NCI-H524 treated with DMSO at 0.1 percent for 48 hours (cell line): ENCODE measurements around the gene SH3BGRL.
"Not testable (repeated sequence)": the region's sequence is repeated elsewhere in the genome, so short reads cannot be mapped to it uniquely, and the experiment has no call there.

ENCODE experiments used
- DNase-seq: peaks from one replicate; lab custom pipeline; 2025; lab: John Stamatoyannopoulos, UW

The SH3BGRL gene

DNA sequence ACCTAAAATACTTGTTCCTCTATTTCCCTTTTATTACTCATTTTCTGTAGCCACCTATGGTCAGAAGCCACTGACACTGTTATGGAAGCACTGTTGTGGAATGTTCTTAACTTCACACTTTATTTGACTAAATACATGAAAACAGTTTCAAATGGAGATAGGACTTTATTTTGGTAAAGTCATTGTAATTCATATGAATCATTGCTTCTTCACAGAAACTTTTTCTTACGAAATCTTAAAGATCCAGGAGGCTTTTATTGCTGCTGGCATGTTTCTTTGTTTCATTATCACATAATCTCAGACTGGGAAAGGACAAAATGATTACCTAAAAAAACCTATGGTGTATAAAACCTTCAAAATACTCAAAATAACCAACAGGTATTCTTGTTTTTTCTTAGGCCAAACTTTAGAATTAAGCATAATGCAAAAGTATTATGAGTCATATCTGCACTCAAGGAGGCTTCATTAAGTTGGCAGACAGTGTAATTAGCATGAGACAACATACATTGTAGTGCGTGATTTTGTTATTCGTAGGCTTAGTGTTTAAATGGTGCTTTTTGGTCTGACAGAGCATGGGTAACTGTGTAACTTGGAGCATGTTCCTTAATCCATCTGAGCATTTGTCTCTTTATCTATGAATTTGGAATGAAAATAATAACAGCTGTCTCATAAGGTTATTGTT lies 58.0 kb downstream of the SH3BGRL start:
- DNase-seq: no peak

DNA sequence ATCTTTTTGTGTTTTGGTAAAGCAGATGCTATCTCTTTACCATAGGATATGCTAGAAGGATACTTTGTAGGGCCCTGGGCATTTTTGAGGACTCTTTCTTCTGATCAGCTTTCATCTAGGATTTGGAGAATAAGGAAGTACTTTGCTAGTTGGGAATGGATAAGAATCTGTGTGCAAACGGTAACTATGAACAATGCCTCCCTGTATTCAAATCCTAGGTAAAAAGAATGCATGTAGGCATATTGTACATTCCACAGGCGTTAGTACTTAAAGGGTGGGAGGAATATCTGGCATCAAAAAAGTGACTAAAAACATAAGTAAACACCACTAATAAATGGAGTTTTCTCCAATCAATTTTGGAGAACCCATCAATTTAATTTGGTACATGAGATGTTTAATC lies 59.7 kb downstream of the SH3BGRL start:
- DNase-seq: no peak

DNA sequence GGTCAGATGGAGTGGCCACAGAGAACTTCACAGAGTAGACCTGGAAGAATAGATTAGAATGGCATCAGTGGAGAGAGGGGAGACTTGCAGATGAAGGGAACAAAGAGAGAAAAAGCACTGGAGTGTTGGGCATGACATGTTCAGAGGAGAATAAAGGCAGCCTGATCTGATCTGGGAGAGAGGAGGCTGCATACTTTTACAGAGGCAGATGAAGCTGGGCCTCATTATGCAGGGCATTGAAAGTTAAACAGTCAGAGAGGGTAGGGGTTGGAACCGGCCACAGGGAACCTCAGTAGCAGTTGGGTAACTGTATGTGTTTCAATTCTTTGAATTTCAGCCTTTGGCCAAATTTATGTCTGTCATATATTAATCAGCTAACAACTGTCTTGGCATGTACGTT lies 61.2 kb downstream of the SH3BGRL start:
- no peak for DNase-seq

DNA sequence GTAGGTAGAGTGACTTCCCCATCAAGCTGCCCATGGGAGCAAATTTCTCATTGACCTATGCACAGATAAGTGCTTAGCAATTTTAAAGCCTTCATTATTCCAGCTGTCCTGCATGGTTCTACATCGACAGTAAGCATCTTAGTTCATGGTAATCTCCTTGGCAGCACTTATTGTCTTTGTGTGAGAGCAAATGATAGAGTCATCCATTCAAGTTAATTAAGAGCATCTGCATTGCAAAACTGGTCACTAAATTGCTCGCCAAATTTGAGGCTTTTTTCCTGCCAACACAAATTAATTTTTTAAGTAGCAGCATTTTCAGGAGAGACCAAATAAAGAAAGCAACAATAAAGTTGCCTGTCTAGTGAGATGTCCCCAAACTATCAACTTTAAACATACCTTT lies 76.7 kb downstream of the SH3BGRL start:
- DNase-seq: no peak

DNA sequence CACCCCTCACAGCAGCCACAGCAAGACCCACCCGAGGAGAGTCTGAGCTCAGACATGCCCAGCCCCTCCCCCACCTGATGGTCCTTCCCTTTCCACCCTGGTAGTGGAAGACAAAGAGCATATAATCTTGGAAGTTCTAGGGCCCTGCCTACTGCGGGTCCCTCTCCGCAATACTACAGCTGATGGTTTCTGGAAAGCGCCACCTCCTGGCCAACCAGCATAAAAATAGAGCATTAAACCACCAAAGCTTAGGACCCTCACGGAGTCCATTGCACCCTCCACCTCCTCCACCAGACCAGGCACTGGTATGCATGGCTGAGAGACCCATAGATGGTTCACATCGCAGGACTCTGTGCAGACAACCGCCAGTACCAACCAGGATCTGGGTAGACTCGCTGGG lies 78.2 kb downstream of the SH3BGRL start:
- DNase-seq: no peak

DNA sequence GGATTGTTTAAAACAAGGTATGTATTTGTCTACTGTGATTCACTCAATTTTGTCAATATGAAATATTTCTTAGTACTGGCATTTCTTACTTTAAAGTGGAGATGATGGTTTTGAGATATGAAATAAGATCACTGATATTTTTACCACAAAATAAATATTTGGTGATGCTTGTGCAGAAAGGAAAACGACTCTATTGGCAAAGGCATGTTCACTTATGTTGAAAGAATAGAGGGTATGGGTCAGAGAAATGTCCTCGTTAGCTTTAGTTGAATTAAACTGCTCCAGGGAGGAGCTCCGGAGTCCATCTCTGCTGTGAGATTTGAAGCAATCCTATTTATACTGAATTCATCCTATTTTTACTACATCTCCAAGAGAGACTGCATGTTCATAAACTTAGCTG lies 84.2 kb downstream of the SH3BGRL start:
- DNase-seq: no peak

DNA sequence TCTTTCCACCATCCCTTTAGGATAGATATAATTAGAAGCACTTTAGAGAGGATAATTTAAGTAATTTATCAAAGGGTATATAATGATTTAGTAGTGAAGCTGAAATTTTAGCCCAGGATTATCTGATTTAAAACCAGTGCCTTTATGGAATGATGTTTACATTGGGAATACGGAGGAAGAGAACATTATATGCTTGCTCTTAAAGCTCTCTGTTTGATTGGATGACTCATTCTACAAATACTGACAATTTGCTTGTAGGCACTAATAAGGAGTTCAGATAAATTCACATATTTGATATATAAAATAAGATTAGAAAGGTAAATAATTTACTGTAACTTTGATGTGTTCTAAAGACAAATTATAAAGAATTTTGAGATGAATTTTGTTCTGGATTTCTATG lies 84.7 kb downstream of the SH3BGRL start:
- DNase-seq: no peak

DNA sequence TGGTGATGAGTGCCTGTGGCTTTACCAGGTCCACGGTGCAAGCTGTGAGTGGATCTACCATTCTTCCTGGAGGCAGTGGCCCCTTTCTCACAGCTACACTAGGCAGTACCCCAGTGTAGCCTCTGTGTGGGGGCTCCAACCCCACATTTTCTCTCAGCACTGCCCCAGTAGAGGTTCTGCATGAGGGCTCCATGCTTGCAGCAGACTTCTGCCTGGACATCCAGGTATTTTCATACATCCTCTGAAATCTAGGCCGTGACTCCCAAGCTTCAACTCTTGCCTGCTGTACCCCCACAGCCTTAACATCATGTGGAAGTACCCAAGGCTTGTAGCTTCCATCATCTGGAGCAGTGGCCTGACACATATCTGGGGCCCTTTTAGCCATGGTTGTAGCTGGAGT lies 90.1 kb downstream of the SH3BGRL start:
- DNase-seq: no peak

DNA sequence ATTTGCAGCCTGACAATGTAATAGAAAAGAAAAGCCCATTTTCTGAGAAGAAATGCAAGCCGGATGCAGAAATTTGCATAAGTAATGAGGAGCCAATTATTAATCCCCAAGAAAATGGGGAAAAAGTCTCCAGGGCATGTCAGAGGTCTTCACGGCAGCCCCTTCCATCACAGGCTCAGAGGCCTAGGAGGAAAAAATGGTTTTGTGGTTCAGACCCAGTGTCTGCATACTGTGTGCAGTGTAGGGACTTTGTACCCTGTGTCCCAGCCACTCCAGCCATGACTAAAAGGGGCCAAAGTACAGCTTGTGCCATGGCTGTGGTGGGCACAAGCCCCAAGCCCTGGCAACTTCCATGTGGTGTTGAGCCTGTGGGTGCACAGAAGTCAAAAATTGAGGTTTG lies 92.2 kb downstream of the SH3BGRL start:
- no peak for DNase-seq

DNA sequence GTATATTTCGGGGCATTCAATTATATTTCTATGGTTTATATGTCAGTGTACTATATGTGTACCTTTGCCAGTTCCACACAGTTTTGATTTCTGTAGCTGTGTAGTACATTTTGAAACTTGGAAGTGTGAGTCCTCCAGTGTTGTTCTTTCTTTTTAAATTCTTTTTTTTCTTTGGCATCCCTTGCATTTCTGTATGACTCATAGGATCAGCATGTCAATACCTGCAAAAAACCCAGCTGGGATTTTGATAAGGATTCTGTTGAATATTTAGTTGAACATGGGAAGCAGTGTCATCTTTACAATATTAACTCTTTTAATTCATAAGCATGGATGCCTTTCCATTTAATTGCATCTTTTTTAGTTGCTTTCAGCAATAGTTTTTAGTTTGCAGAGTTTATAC lies 100.0 kb downstream of the SH3BGRL start:
- no peak for DNase-seq

DNA sequence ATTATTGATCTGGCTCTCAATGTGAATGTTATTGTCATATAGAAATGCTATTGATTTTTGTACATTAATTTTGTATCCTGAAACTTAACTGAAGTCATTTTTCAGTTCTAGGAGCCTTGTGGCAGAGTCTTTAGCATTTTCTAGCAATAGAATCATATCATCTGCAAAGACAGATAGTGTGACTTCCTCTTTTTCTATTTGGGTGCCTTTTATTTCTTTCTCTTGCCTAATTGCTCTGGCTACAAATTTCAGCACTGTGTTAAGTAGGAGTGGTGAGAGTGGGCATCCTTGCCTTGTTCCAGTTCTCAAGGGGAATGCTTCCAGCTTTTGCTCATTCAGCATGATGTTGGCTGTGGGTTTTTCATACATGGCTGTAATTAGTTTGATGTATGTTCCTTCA lies 102.7 kb downstream of the SH3BGRL start:
- DNase-seq: no peak

DNA sequence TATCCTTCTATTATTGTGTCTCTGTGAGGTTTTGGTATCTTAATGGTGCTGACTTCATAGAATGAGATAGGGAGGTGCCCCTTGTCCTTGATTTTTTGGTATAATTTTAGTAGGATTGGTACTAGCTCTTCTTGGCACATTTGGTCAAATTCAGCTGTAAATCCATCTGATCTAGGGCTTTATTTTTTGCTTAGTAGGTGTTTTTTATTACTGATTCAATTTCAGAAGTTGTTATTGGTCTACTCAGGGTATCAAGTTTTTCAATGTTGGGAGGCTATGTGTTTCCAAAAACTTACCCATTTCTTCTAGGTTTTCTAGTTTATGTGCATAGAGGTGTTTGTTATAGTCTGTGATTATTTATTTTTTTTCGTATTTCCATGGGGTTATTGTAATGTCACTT lies 103.3 kb downstream of the SH3BGRL start:
- no peak for DNase-seq

DNA sequence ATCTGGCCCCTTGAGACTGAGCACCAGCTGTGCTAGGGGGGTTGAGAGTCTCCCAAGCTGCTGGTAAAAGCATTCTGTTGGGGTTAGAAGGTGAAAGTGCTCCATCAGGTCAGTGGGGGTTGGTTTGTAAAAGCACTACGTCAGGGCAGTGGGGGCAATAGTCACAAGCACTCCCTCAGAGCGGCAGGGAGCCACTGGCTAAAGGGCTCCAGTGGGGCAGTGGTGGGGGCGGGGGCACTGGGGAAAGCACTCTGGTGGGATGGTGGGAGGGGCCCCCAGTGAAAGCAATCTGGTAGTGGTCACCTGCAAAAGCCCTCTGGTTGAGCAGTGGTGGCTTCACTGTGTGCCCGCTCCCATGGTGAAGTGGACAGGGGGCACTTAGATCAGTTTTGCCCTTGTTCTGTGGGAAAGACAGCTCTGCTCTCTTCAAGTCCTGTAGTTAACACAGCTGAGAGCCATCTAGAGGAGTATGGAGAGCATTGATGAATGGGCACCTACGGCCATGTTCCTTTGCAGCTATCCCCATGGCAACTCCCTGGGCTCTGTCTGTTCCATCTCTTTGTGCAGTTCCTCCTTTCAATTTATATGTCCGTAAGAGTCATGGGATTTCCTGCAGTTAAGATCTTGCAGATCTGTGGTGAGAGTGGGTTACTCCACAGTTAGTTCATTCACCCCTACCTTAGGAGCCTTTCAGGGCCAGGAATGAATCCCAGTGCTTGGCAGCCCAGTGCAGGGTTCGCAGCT lies 106.4 kb downstream of the SH3BGRL start:
- DNase-seq: no peak

DNA sequence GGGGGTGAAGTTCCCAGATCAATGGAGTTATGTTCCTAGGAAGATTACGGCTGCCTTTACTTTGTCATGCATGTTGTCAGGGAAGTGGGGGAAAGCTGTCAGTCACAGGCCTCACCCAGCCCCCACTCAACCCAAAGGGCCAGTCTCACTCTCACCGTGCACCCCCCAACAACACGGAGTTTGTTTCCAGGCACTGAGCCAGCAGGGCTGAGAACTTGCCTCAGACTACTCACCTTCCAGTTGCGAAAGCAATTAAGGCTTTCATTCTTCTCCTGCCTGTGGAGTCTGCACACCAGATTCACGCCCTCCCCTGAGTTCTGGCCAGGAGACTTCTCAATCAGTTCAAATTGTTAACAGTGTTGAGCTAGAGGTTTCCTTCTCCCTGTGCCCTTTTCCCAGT lies 114.3 kb downstream of the SH3BGRL start:
- DNase-seq: no peak

DNA sequence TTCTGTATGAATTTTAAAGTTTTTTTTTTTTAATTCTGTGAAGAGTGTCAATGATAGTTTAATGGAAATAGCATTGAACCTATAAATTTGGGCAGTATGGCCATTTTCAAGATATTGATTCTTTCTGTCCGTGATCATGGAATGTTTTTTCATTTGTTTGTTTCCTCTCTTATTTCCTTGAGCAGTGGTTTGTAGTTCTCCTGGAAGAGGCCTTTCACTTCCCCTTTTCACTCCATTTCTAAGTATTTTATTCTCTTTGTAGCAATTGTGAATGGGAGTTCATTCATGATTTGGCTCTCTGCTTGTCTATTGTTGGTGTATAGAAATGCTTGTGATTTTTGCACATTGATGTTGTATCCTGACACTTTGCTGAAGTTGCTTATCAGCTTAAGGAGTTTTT lies 129.8 kb downstream of the SH3BGRL start:
- DNase-seq: not testable (repeated sequence)

DNA sequence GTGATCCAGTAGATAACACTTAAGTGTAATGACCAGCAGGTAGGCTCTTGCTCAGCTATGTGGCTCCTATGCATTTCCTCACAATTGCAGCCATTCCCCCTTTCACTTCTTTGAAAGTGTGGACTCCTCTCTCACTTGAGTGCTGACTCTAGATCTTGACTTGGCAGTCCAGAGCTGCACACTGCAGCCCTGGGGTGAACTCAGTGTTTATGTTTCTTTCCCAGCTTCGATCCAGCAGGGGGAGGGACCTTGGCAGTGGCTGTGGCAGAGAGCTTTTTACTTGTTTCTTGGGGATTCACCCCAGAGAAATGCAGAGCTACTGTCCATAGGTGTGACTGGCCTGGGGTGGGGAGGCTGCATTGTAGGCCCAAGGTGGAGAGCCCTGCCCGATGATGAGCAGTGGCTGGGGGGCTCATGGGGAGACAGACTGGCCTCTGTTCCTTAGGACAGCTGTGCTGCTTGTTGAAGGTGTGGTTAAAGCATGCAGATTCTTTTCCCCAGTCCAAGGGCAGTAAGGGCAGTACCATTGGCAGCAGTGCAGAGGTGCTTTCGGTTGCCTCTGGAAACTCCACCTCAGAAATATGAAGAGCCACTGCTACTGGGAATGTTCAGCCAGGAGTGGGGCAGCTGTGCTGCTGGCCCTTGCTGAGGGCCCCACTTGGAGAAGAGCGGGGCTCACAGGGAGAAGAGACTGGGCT lies 134.7 kb downstream of the SH3BGRL start:
- DNase-seq: no peak

DNA sequence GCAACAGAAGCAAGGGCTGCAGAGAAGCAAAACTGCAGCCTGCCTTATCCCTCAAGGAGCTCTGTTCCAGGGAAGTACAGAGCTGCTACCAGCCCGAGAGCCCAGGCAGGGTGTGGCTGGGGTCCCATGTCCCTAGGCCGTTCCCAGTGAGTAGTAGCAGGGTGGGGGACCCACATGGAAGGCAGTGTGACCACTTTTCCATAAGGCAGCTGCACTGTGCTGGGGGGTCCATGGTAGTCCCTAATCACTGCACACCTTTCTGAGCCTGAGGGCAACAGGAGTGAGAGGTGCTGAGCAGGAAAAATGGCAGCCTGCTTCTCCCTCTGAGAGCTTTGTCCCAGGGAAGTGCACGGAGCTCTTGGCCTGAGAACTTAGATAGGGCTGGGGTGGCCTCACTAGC lies 135.9 kb downstream of the SH3BGRL start:
- DNase-seq: no peak

DNA sequence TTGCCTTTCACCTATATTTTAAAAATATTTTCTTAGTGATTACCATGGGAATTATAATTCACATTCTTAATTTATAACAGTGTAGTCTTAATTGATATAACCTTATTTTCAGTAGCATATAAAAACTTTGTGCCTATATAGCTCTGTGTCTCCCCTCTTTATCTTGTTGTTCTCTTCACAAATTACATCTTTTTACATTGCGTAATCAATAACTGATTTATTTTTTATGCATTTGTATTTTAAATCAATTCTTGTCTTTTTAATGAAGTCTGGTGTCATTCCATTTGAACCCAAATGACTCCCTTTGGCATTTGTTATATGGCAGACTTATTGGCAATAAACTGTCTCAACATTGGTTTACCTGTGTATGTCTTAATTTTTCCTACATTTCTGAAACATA lies 137.0 kb downstream of the SH3BGRL start:
- DNase-seq: no peak

DNA sequence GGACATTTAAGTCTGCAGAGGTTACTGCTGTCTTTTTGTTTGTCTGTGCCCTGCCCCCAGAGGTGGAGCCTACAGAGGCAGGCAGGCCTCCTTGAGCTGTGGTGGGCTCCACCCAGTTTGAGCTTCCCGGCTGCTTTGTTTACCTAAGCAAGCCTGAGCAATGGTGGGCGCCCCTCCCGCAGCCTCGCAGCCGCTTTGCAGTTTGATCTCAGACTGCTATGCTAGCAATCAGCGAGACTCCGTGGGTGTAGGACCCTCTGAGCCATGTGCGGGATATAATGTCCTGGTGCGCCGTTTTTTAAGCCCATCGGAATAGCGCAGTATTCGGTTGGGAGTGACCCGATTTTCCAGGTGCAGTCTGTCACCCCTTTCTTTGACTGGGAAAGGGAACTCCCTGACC lies 143.4 kb downstream of the SH3BGRL start:
- DNase-seq: not testable (repeated sequence)
